Left kidney (tissue), 8 donors: ENCODE measurements around the gene ETV3. TPM values are rescaled to one million over a fixed set of nuclear protein-coding genes. Genes with fewer than 3 reads are reported as not detected.
"Not testable (repeated sequence)": the region's sequence is repeated elsewhere in the genome, so short reads cannot be mapped to it uniquely, and the experiment has no call there.

Experiments used
- DNase-seq: peaks from one replicate; pipeline ENCODE4 v3.0.0-alpha.2; 2013
- long read RNA-seq, 8 donors: transcript quantifications; one replicate each; lab custom pipeline, GENCODE V29; 2026
- polyA plus RNA-seq: library from polyadenylated mRNA; unstranded; fragments of 120-200 nt; gene quantifications from one replicate; pipeline ENCODE4 v1.2.1, GENCODE V29; 2013; ENCODE audit not compliant: insufficient read length

ETV3 gene
- polyA plus RNA-seq: 29.8 TPM
- long read RNA-seq, donor 1, full-length matches to known transcripts: 3 of 3 reads
- long read RNA-seq, donor 1, partial matches to known transcripts: 0 of 3 reads
- long read RNA-seq, donor 1, other reads (novel, unspliced or antisense): 0 of 3 reads
- long read RNA-seq, donor 2, full-length matches to known transcripts: 5 of 5 reads
- long read RNA-seq, donor 2, partial matches to known transcripts: 0 of 5 reads
- long read RNA-seq, donor 2, other reads (novel, unspliced or antisense): 0 of 5 reads
- long read RNA-seq, donor 3, full-length matches to known transcripts: 6 of 6 reads
- long read RNA-seq, donor 3, partial matches to known transcripts: 0 of 6 reads
- long read RNA-seq, donor 3, other reads (novel, unspliced or antisense): 0 of 6 reads
- long read RNA-seq, donor 4, full-length matches to known transcripts: 1 of 1 reads
- long read RNA-seq, donor 4, partial matches to known transcripts: 0 of 1 reads
- long read RNA-seq, donor 4, other reads (novel, unspliced or antisense): 0 of 1 reads
- long read RNA-seq, donor 5, full-length matches to known transcripts: 6 of 6 reads
- long read RNA-seq, donor 5, partial matches to known transcripts: 0 of 6 reads
- long read RNA-seq, donor 5, other reads (novel, unspliced or antisense): 0 of 6 reads
- long read RNA-seq, donor 6, full-length matches to known transcripts: 6 of 6 reads
- long read RNA-seq, donor 6, partial matches to known transcripts: 0 of 6 reads
- long read RNA-seq, donor 6, other reads (novel, unspliced or antisense): 0 of 6 reads
- long read RNA-seq, donor 7, full-length matches to known transcripts: 7 of 7 reads
- long read RNA-seq, donor 7, partial matches to known transcripts: 0 of 7 reads
- long read RNA-seq, donor 7, other reads (novel, unspliced or antisense): 0 of 7 reads
- long read RNA-seq, donor 8: 0 reads

DNA sequence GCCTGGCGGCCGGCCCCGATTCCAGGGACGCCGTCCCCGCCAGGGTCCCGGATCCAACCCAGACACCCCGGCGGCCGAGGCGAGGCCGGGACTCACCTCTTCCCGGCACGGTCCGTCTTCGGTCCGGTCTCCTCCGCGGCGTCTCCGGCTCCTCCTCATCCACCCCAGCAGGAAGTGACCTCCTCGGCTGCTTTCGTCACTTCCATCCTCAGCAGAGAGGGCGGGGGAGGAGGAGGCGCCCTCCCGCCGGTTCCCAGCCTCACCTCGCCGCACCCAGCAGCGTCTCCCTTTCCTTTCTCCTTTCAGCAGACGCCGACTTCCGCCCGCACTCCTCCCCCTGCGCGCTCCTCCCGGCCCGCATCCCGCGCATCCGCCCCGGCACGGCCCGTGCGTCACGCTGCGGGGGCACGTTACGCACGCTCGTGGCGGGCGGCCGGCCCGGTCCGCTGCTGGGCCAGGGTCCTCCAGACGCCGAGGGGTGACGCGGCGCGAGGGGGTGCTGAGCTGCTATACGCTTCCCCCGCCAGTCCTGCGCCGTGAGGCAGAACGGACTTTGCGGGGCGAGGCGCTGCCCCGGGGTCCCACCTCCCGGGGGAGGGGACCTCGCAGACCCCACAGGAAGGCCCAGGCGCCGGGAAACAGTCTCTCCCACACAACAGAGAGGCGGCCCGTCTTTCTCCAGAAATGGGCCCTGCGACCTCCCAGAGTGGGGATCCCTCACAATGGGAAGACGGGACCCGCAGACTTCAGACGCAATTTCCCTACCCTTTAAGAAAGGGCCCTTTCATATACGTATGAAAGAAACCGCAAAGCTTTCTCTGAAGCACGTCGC, at the start of gene ETV3:
TSS of gene ETV3 (minus strand) at position 176 of the 832 bp plus-strand sequence. CDS start 2,043 bp downstream, outside the sequence.
- peak; percentile 90 for DNase-seq

DNA sequence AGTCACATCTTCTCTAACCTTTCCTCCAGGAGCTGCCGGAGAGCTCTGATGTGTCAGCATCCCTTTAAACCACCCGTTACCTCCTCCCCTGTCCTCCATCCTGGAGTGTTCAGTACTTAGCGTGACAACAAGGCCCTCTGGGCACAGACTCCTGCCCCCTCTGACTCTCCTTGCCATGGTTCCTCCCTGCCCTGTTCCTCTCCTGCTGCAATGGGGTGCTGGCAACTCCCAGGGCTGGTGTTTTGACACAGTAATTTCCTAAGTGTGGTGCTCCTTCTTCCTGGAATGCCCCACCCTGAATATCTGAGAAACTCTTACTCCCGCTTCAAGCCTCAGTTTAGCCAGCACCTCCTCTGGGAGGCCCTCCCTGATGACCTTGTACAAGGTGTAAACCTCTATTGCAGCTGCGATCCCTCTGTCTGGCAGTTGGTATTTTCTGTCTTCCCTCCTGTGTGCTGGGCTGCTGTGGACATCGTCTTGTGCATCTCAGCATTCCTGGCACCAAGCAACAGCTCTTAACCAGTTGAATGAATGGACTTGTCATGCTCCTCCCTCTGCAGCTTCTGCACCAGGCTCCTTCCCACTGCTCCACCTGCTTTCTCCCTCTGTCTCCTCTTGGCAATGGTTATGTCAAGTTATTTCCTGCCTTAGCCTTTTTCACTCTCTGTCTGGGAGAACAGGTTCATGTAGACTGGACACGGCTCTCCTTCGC, 48.2 kb upstream of the ETV3 start:
- DNase-seq: no peak

DNA sequence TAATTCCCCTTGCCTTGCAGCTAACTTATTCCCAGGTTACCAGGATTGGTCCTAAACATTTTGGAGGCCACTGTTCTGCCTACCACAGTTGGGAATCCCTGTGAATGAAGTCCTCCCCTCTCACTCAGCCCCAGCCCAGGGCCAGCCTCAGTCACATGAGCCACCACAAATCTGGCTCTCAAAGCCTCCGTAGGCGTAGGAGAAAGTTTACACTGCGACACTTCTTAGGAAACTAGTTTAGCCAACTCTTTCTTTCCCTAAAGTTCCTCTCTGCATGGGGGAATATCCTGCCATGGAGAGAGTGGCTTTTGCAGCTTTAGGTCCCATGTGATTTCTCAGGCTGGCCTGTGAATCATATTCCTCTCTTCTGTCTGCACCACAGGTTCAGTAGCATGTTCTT, 45.7 kb upstream of the ETV3 start:
- DNase-seq: no peak

DNA sequence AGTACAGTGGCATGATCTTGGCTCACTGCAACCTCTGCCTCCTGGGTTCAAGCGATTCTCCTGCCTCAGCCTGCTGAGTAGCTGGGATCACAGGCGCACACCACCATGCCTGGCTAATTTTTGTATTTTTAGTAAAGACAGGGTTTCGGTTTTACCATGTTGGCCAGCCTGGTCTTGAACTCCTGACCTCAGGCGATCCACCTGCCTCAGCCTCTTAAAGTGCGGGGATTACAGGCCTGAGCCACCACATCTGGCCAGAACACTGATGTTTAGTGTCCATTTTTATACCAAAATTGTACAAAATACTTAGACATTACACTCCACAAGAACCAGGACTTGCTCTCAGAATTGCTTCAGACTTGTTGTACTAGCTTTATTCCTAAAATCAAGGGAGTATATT, 44.2 kb upstream of the ETV3 start:
- DNase-seq: not testable (repeated sequence)

DNA sequence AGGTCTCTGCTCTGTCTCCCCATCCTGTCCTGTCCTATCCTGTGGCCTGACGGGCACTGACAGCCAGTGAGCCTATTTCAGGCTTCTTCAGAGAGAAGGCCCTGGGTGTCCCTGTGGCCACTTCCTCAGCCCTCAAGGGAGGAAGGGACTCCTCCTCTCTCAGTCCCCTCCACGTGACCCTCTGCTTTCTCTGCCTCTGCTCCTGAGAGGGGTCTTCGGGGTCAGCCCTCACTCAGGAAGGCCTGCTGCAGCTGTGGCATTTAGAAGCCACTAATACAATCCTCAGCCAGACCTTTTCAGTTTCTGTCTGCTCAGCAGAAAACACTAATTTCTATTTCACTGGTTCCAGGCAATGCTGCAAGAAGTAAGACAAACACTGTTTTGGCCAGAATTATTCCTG, 43.6 kb upstream of the ETV3 start:
- no peak for DNase-seq

DNA sequence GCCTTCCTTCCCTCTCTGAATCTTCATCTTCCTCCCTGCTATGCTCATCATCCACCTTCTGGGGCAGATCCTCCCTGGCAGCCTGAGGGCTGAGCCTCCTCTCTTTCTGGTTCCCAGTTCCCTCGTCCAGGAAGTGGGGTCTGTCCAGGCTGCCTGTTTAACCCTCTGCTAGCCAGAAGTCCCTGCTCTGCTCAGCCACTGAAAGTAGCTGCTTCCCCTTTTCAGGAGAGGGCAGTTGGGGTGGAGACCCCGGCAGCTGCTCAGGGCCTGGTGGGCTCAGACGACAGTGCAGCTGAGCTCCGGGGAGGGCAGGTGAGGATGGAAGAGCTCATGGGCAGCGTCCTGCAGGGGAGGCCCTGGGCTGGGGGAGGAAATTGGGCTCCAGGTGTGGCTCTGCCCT, 43.1 kb upstream of the ETV3 start:
- DNase-seq: no peak

DNA sequence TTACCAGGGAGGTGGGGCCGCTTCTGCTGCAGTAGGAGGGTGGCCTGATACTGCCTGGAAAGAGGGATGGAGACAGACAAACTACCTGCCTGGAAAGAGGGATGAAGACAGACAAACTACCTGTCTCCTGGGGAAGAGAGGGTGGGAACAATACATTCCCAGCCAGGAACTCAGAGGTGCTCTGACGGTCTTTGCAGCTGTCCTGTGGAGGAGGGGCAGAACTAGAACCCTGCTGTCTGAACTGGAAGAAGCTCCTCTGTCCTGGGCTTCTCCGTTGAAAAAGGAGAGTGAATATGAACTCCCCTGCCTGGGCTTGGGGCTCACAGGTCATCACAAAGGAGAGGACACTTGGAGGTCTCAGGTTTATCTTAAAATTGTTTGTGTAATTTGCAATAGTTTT, 40.3 kb upstream of the ETV3 start:
- DNase-seq: no peak

DNA sequence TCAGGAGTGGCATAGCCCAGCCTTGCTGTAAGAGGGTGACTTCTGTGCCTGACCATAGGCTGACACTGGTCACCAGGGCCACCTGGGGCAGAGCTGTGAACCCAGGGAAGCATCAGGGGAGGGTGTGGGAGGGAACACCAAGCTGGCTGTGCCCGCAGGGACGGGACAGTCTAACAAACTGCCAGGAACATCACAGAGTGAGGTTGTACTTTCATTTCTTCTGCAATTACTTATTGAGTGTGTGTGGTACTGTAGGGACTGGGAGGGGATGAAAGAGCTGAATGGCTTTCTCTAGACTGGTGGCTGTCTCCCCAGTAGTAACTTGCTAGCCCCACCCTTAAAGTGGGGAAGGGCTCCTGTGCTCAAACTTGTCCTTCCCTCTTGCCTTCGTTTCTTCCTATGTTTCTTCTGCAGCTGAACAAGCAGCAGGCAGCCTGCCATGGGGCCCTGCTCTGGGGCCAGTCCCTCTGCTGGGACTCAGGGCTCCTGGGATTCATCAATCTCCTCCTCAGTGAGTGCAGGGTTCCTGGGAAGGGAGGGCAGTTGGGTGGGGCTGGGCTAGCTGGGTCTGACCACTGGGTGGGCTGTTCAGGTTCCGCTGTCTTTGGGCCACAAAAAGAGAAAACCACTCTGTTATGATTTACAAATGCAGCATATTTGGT, 39.7 kb upstream of the ETV3 start:
- no peak for DNase-seq

DNA sequence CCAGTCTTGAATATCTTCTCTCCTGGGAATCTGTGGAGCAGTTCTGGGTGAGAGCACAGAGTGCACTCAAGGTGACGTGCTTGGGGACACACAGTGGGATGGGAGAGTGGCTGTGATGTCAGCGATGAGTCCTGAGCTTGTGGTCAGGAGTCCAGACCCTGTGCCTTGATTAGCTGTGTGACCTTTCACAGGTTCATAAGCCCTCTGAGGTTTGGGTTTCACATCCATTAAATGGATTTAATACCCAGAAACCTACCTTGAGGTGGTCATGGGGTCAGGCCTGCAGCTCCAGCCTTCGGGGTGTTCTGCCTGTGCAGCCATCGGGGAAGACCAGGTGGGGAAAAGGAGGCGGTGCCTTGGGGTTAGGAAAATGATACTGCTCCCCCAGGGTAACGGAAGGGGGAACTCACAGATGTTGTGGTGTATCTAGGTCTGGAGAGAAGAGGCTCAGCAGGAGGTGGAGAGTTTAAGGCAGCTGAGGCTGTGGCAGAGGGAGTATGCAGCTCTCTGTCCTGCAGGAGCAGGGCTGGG, 38.5 kb upstream of the ETV3 start:
- DNase-seq: no peak

DNA sequence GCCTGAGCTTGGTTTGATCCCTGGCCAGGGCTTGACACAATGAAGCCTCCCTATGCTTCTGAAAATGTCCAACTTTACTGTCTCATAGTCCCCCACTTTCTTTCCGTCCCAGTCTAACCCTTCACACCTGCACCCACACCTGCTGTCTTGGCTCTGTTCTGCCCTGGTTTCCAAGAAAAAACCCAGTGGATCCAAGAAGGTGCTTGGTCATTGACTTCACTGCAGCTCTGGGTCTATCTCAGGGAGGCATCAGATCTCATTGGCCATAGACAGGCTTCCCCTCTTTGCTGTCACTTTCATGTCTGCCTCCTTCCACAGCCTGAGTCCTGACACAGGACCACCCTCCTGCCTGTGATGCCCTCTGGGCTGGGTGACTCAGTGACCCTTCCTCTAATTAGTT, 37.8 kb upstream of the ETV3 start:
- DNase-seq: no peak

DNA sequence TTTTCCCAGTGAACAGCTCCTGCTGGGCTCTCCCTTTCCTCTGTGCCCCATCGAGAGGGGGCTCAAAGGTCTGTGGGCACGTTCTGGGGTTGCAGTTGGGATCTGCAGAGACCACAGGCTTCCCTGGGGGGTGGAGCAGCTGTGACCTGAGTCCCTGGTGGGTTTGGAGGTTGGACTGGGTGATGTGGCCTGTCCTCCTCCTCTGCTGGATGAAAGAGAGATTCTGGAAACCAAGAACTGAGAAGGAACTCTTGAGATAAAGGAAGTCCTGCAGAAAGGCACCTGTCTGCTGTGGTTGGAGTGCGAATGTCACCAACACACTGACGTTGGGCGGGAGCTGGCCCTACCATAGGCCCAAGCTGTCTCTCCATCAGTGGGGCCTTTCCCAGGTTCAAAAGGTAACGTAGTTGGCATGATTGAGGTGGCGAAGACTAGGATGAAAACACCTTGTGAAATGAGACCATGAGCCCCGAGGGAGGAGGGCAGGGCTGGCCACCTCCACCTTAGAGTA, 35.8 kb upstream of the ETV3 start:
- DNase-seq: no peak

DNA sequence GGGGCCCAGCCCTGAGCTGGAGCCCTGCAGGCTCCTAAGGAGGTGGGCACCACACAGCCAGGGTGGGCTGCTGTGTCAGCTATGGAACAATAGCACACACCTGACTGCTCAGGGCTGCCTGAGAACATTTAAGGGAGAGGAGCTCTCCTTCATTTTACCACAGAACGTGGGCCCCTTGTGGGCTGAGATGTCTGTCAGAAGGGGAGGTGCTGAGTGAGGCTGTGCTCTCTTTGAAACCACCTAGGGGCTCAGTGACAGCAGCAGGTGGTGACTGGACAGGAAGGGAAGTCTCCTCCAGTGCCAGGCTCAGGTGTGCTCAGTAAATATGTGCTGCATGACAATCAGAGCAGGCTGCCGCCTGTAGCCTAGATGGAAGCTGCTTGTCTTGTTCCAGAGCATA, 35.0 kb upstream of the ETV3 start:
- not testable (repeated sequence) for DNase-seq

DNA sequence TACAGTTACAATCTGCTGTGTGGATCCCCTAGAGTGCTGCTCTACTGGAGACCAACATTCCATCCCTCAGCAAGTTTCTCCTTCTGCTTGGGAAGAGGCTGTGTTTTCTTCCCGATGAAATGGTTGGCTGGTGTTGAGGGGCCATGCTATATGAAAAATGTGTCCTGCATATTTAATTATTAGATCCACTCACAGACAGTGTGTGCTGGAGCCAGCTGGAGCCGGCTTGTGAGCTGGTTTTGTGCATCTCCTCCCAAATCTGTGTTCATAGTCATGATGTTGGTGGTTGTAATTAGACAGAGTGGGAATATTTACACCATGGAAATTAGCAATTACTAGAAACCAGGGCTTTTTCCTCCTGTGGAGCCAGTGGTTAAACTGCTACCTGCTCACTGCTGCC, 34.4 kb upstream of the ETV3 start:
- not testable (repeated sequence) for DNase-seq

DNA sequence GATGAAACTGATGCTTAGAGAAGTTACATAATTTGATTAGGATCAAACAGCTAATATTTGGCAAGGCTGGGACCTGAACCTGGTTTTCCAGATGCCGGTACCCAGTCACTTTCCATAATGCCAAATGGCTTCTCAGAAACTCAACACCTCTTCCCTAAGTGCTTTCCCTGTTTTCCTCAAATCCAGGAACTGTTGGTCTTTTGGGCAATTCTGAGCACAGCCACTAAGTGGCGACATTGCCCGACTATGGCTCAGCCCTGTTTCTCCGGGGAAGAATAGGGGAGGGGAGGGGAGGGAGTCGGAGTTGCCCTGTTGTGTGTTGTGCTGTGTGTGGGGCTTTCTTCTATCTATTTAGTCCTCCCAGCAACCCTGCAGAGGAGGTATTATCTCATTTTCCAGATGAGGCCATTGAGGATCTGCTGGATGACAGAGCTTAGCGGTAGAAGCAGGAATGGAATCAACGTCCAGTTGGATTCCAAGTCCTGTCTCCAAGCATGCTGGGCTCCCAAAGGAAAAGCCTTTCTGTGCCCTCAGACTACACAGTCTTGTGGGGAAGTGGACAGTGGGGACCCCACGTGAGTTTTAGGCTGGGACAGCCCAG, 33.8 kb upstream of the ETV3 start:
- DNase-seq: not testable (repeated sequence)

DNA sequence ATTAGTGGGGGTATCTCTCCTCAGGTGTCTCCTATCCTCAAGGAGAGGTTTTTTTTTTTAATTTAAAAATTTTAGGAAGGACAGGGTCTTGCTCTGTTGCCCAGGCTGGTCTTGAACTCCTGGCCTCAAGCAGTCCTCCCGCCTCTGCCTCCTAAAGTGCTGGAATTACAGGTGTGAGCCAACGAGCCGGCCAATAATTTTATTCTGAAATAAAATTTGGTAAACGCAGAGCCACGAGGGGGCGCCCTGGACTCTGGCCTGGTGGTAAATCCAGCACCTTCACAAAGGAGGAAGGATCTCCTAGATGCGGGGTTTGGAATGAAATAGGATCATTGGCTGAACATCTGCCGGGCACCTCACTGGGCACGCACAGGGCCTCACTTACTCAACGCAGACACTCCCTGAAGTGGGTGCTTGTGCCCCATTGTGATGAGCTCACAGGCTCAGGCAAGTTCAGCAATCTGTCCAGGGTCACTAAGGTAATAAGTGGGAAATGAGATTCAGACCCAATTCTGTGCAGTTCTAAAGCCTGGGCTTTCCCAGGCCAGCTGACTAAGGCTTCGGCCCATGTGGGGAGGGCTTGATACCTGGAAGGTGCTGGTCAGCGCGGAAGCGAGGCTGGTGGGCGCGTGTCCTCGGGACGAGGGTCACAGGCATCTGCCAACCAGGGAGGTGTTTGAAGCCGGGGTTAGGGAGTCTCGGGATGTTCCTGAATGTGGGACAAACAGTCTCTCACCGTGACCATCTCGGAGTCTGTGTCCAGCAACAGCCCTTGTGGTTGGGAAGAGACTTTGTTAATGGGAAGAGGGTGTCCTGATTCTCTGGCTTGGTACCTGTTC, 32.7 kb upstream of the ETV3 start:
- DNase-seq: no peak

DNA sequence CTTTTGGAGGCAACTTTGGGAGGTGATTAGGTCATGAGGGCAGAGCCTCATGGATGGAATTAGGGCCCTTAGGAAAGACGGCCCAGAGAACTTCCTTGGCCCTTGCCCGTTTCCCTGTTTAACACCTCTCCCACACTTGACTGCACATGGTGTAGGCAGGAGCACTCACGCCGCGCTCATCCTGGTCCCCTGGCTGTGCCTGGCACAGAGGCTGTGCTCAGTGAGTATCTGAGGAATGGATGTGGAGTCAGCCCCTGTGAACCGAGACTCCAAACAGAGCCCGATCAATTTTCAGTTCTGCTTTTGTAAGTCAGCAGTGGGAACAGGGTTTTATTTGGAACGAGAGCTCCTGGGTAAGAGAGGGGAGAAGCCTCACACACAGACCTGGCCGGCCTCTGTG, 29.8 kb upstream of the ETV3 start:
- no peak for DNase-seq

DNA sequence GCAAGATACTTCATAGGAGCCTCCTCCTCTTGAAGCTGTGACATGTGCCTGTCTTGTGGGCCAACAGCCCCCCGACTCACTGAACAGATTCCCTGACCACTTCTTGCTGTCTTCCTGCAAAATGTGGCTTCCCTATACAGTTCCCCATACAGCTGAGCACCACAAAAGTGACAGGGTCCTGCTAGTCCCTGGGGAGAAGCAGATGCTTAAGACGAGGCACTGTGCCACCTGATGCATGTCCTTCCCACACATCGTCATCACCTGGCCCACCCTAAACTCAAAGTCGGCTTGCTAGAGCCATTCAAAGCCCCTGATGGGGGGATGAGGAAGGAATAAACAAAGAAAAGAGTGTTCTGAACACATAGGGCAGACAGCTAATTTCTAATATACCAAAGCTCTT, 29.2 kb upstream of the ETV3 start:
- DNase-seq: no peak

DNA sequence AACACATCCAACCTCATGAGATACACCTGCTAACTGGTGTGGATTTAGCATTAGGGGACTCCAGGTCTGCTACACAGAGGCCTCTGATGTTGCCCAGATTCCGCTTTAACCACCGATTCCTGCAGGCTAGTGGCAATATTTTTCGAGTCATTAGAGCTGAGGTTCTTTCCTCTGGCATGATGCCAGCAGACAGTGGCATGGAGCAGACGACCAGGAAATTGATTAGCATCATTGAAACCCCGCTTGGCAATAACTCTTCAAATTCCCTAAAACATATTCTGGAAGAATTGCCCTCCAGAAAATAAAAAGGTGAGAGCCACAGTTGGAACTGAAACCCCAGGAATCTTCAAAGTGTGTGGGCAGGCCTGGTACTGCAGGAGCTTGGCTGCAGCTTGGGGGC, 28.4 kb upstream of the ETV3 start:
- DNase-seq: no peak
